H1 (cell line): Measurements from ENCODE around the gene SH3RF2. TPM values are rescaled to one million over a fixed set of nuclear protein-coding genes. Genes with fewer than 3 reads are reported as not detected.
A peak's percentile ranks its signal among the peaks of the same experiment; 100 is the strongest.

ENCODE experiments used
- CTCF ChIA-PET: fragments of 300-600 bp; sonication (Branson Sonifier 250); formaldehyde crosslinking; loops from one replicate; lab custom pipeline; 2021; ENCODE audit not compliant: partially characterized antibody; lab: Charles Lee
- POLR2A ChIA-PET: fragments of 300-600 bp; sonication (Branson Sonifier 250); formaldehyde crosslinking; loops from one replicate; lab custom pipeline; 2021; ENCODE audit warnings: inconsistent platforms; ENCODE audit not compliant: partially characterized antibody; lab: Charles Lee
- DNase-seq, 2 experiments: peaks; one replicate each; pipeline versions ENCODE4 v3.0.0 to v3.0.0-alpha.2; 2010 to 2022; ENCODE audit warnings: low spot score in 2 of 2, low read depth in 1 of 2, mixed read lengths in 1 of 2
- FAIRE-seq: peaks from 2 replicates; lab custom pipeline; 2011; peaks lifted over from hg19 to GRCh38; lab: Jason Lieb, UNC
- H2AFZ ChIP-seq: 2 replicates; pipeline ENCODE4 v1.8.1; 2012; ENCODE audit warnings: low read length, inconsistent platforms
- H2AK5ac ChIP-seq: 2 replicates; pipeline ENCODE4 v1.6.1; 2013; ENCODE audit warnings: low read depth, low read length
- H2BK120ac ChIP-seq: replicated peaks from 2 replicates; pipeline ENCODE3; 2013; ENCODE audit warnings: low read depth, low read length, inconsistent platforms
- H2BK12ac ChIP-seq: 2 replicates; pipeline ENCODE4 v1.6.1; 2013; ENCODE audit warnings: low read depth, low read length
- H2BK15ac ChIP-seq: 2 replicates; pipeline ENCODE4 v1.6.1; 2013; ENCODE audit warnings: low read length
- H2BK20ac ChIP-seq: 2 replicates; pipeline ENCODE4 v1.6.1; 2013; ENCODE audit warnings: low read length
- H2BK5ac ChIP-seq: 2 replicates; pipeline ENCODE4 v1.6.1; 2013; ENCODE audit warnings: low read depth, low read length
- H3K14ac ChIP-seq: 2 replicates; pipeline ENCODE4 v1.6.1; 2013; ENCODE audit warnings: inconsistent platforms; ENCODE audit not compliant: insufficient read length
- H3K18ac ChIP-seq: 2 replicates; pipeline ENCODE4 v1.6.1; 2013; ENCODE audit warnings: low read length; ENCODE audit errors: extremely low read depth
- H3K23ac ChIP-seq: 2 replicates; pipeline ENCODE4 v1.6.1; 2013; ENCODE audit warnings: inconsistent platforms; ENCODE audit not compliant: insufficient read length
- H3K23me2 ChIP-seq: 2 replicates; pipeline ENCODE4 v1.6.1; 2013; ENCODE audit warnings: low read depth, low read length
- H3K27ac ChIP-seq: 2 replicates; pipeline ENCODE4 v1.6.1; 2011; ENCODE audit warnings: low read depth, low read length, inconsistent platforms
- H3K27me3 ChIP-seq, 4 experiments: replicated peaks in 1 of 4; 1 replicate in 1 of 4; 2 replicates in 3 of 4; pipeline versions ENCODE4 v1.6.1 to v1.8.1; 2011 to 2013; ENCODE audit warnings: low read length in 3 of 4, mild to moderate bottlenecking in 3 of 4, inconsistent platforms in 2 of 4, mixed read lengths in 2 of 4, moderate library complexity in 1 of 4; ENCODE audit not compliant: control insufficient read depth in 3 of 4, insufficient read depth in 3 of 4; ENCODE audit errors: extremely low read depth in 1 of 4
- H3K36me3 ChIP-seq, 4 experiments: 2 replicates each; pipeline versions ENCODE4 v1.6.1 to v1.8.1; 2011 to 2013; ENCODE audit warnings: mild to moderate bottlenecking in 4 of 4, low read length in 3 of 4, moderate library complexity in 2 of 4, control low read depth in 1 of 4, inconsistent platforms in 1 of 4; ENCODE audit not compliant: insufficient read depth in 4 of 4, control insufficient read depth in 2 of 4
- H3K4ac ChIP-seq: replicated peaks from 2 replicates; pipeline ENCODE3; 2013; ENCODE audit warnings: low read length, low read depth, mixed read lengths, inconsistent platforms; ENCODE audit not compliant: insufficient read length
- H3K4me1 ChIP-seq, 4 experiments: replicated peaks in 1 of 4; 1 replicate in 1 of 4; 2 replicates in 3 of 4; pipeline versions ENCODE4 v1.6.1 to v1.8.1; 2011 to 2013; ENCODE audit warnings: low read length in 3 of 4, inconsistent platforms in 2 of 4, mixed read lengths in 1 of 4; ENCODE audit not compliant: insufficient read depth in 4 of 4, control insufficient read depth in 3 of 4
- H3K4me2 ChIP-seq, 2 experiments: 2 replicates each; pipeline versions ENCODE4 v1.6.1 to v1.8.1; 2011 to 2013; ENCODE audit warnings: low read depth in 2 of 2, low read length in 2 of 2, control low read depth in 1 of 2, inconsistent platforms in 1 of 2, mild to moderate bottlenecking in 1 of 2; ENCODE audit not compliant: insufficient read depth in 1 of 2
- H3K4me3 ChIP-seq, 4 experiments: fragments of 200-600, 300-600 bp in 1 of 4; sonication (generic), shearing (Covaris generic), sonication (Bioruptor Twin) in 1 of 4; 2 replicates each; pipeline versions ENCODE4 v1.5.1 to v1.8.1; 2011 to 2016; ENCODE audit warnings: low read length in 4 of 4, low read depth in 3 of 4, control low read depth in 2 of 4, inconsistent platforms in 2 of 4, mild to moderate bottlenecking in 2 of 4, mixed read lengths in 1 of 4, moderate library complexity in 1 of 4; ENCODE audit not compliant: insufficient read depth in 2 of 4; ENCODE audit errors: extremely low read depth in 1 of 4
- H3K56ac ChIP-seq: replicated peaks from 2 replicates; pipeline ENCODE3; 2013; ENCODE audit warnings: low read depth, mild to moderate bottlenecking, mixed read lengths, low read length, inconsistent platforms; ENCODE audit not compliant: insufficient read length
- H3K79me1 ChIP-seq: 2 replicates; pipeline ENCODE4 v1.6.1; 2013; ENCODE audit warnings: low read depth, low read length, control low read depth
- H3K79me2 ChIP-seq, 2 experiments: 2 replicates each; pipeline versions ENCODE4 v1.6.1 to v1.8.1; 2012 to 2013; ENCODE audit warnings: low read length in 2 of 2, mild to moderate bottlenecking in 2 of 2, inconsistent platforms in 1 of 2; ENCODE audit not compliant: insufficient read depth in 2 of 2, control insufficient read depth in 1 of 2
- H3K9ac ChIP-seq, 4 experiments: replicated peaks in 1 of 4; 1 replicate in 1 of 4; 2 replicates in 3 of 4; pipeline versions ENCODE4 v1.6.1 to v1.8.1; 2011 to 2013; ENCODE audit warnings: low read depth in 3 of 4, low read length in 3 of 4, control low read depth in 2 of 4, mild to moderate bottlenecking in 2 of 4, moderate library complexity in 2 of 4, inconsistent platforms in 1 of 4; ENCODE audit errors: extremely low read depth in 1 of 4
- H3K9me3 ChIP-seq, 2 experiments: 2 replicates each; pipeline versions ENCODE4 v1.6.1 to v1.8.1; 2012 to 2013; ENCODE audit warnings: mild to moderate bottlenecking in 2 of 2, moderate library complexity in 2 of 2, control low read depth in 1 of 2, inconsistent platforms in 1 of 2, low read depth in 1 of 2, low read length in 1 of 2, mixed read lengths in 1 of 2; ENCODE audit not compliant: insufficient read depth in 2 of 2
- H4K20me1 ChIP-seq, 2 experiments: replicated peaks in 1 of 2; 2 replicates each; pipeline versions ENCODE3 to v1.8.1; 2011 to 2013; ENCODE audit warnings: inconsistent platforms in 2 of 2, low read length in 2 of 2, mild to moderate bottlenecking in 1 of 2; ENCODE audit not compliant: insufficient read depth in 2 of 2, control insufficient read depth in 1 of 2
- H4K5ac ChIP-seq: 2 replicates; pipeline ENCODE4 v1.6.1; 2013; ENCODE audit warnings: low read length, low read depth, mixed read lengths, inconsistent platforms; ENCODE audit not compliant: insufficient read length
- H4K8ac ChIP-seq: 2 replicates; pipeline ENCODE4 v1.8.0; 2013; ENCODE audit warnings: mild to moderate bottlenecking, moderate library complexity, low read length, inconsistent platforms; ENCODE audit not compliant: insufficient read depth; ENCODE audit errors: extremely low read depth
- H4K91ac ChIP-seq: replicated peaks from 2 replicates; pipeline ENCODE3; 2013; ENCODE audit warnings: low read length, mixed read lengths, inconsistent platforms; ENCODE audit not compliant: insufficient read length
- EP300 ChIP-seq, 2 experiments: IDR thresholded peaks; 1 replicate in 1 of 2; 2 replicates in 1 of 2; pipeline ENCODE4 v1.6.1; 2011 to 2012; ENCODE audit warnings: low read depth in 2 of 2, low read length in 2 of 2, mild to moderate bottlenecking in 2 of 2, borderline replicate concordance in 1 of 2, inconsistent platforms in 1 of 2, moderate library complexity in 1 of 2
- JUND ChIP-seq: IDR thresholded peaks from 2 replicates; pipeline ENCODE4 v1.6.1; 2011; ENCODE audit warnings: mild to moderate bottlenecking, improper control_type of control experiment, low read length
- KDM5A ChIP-seq: fragments of 200-600 bp; IDR thresholded peaks from 2 replicates; pipeline ENCODE4 v1.7.1; 2012; ENCODE audit warnings: mild to moderate bottlenecking, low read length, inconsistent platforms, mixed read lengths
- MAX ChIP-seq: IDR thresholded peaks from 2 replicates; pipeline ENCODE4 v1.6.1; 2012; ENCODE audit warnings: inconsistent platforms
- RNF2 ChIP-seq: fragments of 200-900, 300-1000 bp; sonication (generic); IDR thresholded peaks from 2 replicates; pipeline ENCODE4 v1.7.1; 2016; ENCODE audit warnings: borderline replicate concordance, low read depth, mild to moderate bottlenecking, antibody characterized with exemption, low read length; ENCODE audit not compliant: poor library complexity, severe bottlenecking; ENCODE audit errors: missing control alignments
- SIN3A ChIP-seq, 2 experiments: IDR thresholded peaks in 1 of 2; conservative IDR thresholded peaks in 1 of 2; 2 replicates each; pipeline ENCODE4 v1.6.1; 2011 to 2012; ENCODE audit warnings: low read length in 2 of 2, improper control_type of control experiment in 1 of 2, low read depth in 1 of 2, mild to moderate bottlenecking in 1 of 2
- SP4 ChIP-seq: IDR thresholded peaks from 2 replicates; pipeline ENCODE4 v1.6.1; 2012; ENCODE audit warnings: low read length, inconsistent platforms
- TAF1 ChIP-seq: IDR thresholded peaks from 2 replicates; pipeline ENCODE4 v1.6.1; 2011; ENCODE audit warnings: mild to moderate bottlenecking, low read depth, low read length
- WGBS, 2 experiments: shearing (Covaris generic) in 1 of 2; methylation state at CpG; one replicate each; pipeline versions ENCODE4 v1.1.6 to v1.1.7; 2013 to 2015; ENCODE audit warnings: low lambda C conversion rate in 2 of 2, mixed read lengths in 2 of 2, inconsistent platforms in 1 of 2, low coverage in 1 of 2, missing lambda C conversion rate in 1 of 2; ENCODE audit not compliant: insufficient replicate concordance in 2 of 2, insufficient coverage in 1 of 2, insufficient read length in 1 of 2; ENCODE audit errors: extremely low coverage in 1 of 2, missing lambda C conversion rate in 1 of 2; 5-methylcytosine and 5-hydroxymethylcytosine counted together
- polyA plus RNA-seq, 7 experiments: library from polyadenylated mRNA; depleted of rRNA in 3 of 7; stranded (reverse) in 5 of 7; unstranded in 2 of 7; fragments of >200 nt in 5 of 7; fragments of 200-250 nt in 2 of 7; gene quantifications; 1 replicate in 5 of 7; 2 replicates in 1 of 7; 4 replicates in 1 of 7; pipeline versions ENCODE4 v1.2.1 to v1.2.3, GENCODE V29; 2011 to 2013; ENCODE audit warnings: missing spikeins in 2 of 7, mixed read lengths in 2 of 7
- total RNA-seq: library from RNA; stranded (reverse); fragmentation: NEBNext Ultra II Directional; extraction: Animal tissue kit (Norgen Biotek cat#: 25700); gene quantifications from 2 replicates; pipeline ENCODE4 v1.2.1, GENCODE V29; 2021

Gene SH3RF2
- total and polyA plus RNA-seq, 2 of the 8 experiments (the other 6 are each of a cell fraction or from before 2014, with no cell fraction given): 0.80 to 0.95 TPM

GRCh38 chr5:146066968-146067367 is 130.6 kb downstream of the SH3RF2 start:
- H4K5ac ChIP-seq: no peak overlapping the region
- H4K8ac ChIP-seq: no peak overlapping the region; the same call in 1 of the 2 replicates
- no peak overlapping the region for H2AFZ ChIP-seq
- H3K18ac ChIP-seq: no peak overlapping the region
- no peak overlapping the region for H3K14ac ChIP-seq
- H3K79me2 ChIP-seq: no peaks in the 10 kb centered on the region
- H3K4me1 ChIP-seq: no peaks in the 10 kb centered on the region
- no peak overlapping the region for H2BK15ac ChIP-seq
- H3K56ac ChIP-seq: no peak overlapping the region
- no peaks in the 10 kb centered on the region for H3K9me3 ChIP-seq
- no peak overlapping the region for H2BK12ac ChIP-seq
- ChIA-PET POLR2A (no interaction called here), CTCF (interaction anchor here (1.3 to 3.0 kb wide), 3 partner anchors 15 to 42 kb away, joined by 4 to 16 read pairs (median 5); no protein-coding TSS in a partner anchor)
- no peak overlapping the region for H2BK120ac ChIP-seq
- H2AK5ac ChIP-seq: no peak overlapping the region
- FAIRE-seq: no peak
- H3K36me3 ChIP-seq: no peaks in the 10 kb centered on the region
- H3K23ac ChIP-seq: no peak overlapping the region
- no peak overlapping the region for H2BK20ac ChIP-seq
- H3K4ac ChIP-seq: no peak overlapping the region
- 93% methylated on average over 8 of the region's 8 CpGs; no CpG with 5 or more reads in 1 of the 2 experiments for WGBS, 2 experiments
- no peak overlapping the region for H4K91ac ChIP-seq
- TF ChIP-seq SIN3A (conservative IDR thresholded peaks at IDR 0.05 in 1 of 2, IDR thresholded peaks at IDR 0.05 in 1 of 2; ENCODE audit: low read depth in 1 of 2, low read length in 2 of 2) (no peak), RNF2 (no peak), SP4 (no peak), JUND (no peak), TAF1 (no peak), KDM5A (no peak), MAX (no peak), EP300 (IDR thresholded peaks at IDR 0.05; ENCODE audit: borderline replicate concordance in 1 of 2, low read depth in 2 of 2, low read length in 2 of 2) (no peak)
- H3K23me2 ChIP-seq: no peaks in the 10 kb centered on the region; the same call in 1 of the 2 replicates
- DNase-seq: no peak
- no peaks in the 10 kb centered on the region; a peak in 1 of 7 replicates for H3K27me3 ChIP-seq
- no peak overlapping the region for H3K4me3 ChIP-seq
- no peak overlapping the region for H3K4me2 ChIP-seq
- H3K79me1 ChIP-seq: no peaks in the 10 kb centered on the region
- H3K27ac ChIP-seq: no peak overlapping the region
- H4K20me1 ChIP-seq: no peaks in the 10 kb centered on the region
- H2BK5ac ChIP-seq: peak overlapping the region; percentile 37; the same call in 1 of the 2 replicates
- H3K9ac ChIP-seq: no peak overlapping the region
